GM12892 (cell line): ENCODE data around the gene VWA8.

Experiments used
- POLR2A ChIP-seq: IDR thresholded peaks from 2 replicates; pipeline ENCODE4 v1.6.1; 2011; ENCODE audit warnings: low read depth, low read length, control low read depth
- POLR2AphosphoS5 ChIP-seq: IDR thresholded peaks from 2 replicates; pipeline ENCODE4 v1.6.1; 2011; ENCODE audit warnings: low read depth, low read length, control low read depth

DNA sequence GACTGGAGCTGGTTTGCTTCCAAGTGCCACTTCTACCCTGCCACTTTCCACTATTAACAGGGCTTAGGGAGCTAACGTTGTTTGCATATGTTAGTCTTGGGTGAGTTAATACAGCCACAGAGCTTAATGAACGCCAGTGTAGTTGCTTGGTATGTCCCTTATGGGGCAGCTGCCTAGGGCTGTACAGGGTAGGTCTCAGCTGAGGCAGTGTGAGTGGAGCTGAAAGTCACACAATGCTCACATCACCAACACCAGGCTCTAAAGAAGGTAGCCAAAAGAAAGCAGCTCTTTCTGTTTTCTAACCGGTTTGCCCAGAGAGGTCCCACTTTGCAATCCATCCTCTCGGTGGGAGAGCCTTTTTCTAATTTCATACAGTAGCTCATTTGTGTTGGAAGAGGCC lies 317.4 kb downstream of the VWA8 start:
- TF ChIP-seq POLR2AphosphoS5 (no peak), POLR2A (no peak)
